ENCODE measurements around the gene UBA1. TPM values are rescaled to one million over a fixed set of nuclear protein-coding genes. Genes with fewer than 3 reads are reported as not detected.

Gene UBA1
- total and polyA plus RNA-seq, 2 of the 13 experiments (the other 11 are each of a cell fraction or from before 2014, with no cell fraction given) = 93.3 to 129 TPM

GRCh38 chrX:47190445-47191269 is 3.0 kb upstream of the UBA1 start (continued):
- TF ChIP-seq TFAP4 (IDR thresholded peaks at IDR 0.05; ENCODE audit: borderline replicate concordance, low read depth) (no peak), ZNF781 (CRISPR knock-in tag; IDR thresholded peaks at IDR 0.05; ENCODE audit: borderline replicate concordance, not compliant biosample characterization) (no peak), SOX13 (IDR thresholded peaks at IDR 0.05) (no peak), SOX13 (CRISPR knock-in tag; conservative IDR thresholded peaks at IDR 0.05 in 1 of 2, IDR thresholded peaks at IDR 0.05 in 1 of 2) (0 out of 4 replicates have a peak, but pooled peaks of 1 of the 2 experiments have one; percentile 14), THAP8 (CRISPR knock-in tag; IDR thresholded peaks at IDR 0.05; ENCODE audit: borderline replicate concordance) (no peak), ZNF264 (CRISPR knock-in tag; IDR thresholded peaks at IDR 0.05) (peak; percentile 23; the same call in 1 of the 2 replicates), U2AF2 (IDR thresholded peaks at IDR 0.05; ENCODE audit: low read depth, low read length) (no peak), THAP9 (CRISPR knock-in tag; IDR thresholded peaks at IDR 0.05; ENCODE audit: borderline replicate concordance) (peak; percentile 80; the same call in 1 of the 2 replicates), HMGXB4 (CRISPR knock-in tag; IDR thresholded peaks at IDR 0.05; ENCODE audit: borderline replicate concordance in 1 of 2, low read depth in 1 of 2) (peak; percentile 59 to 66; a peak in 3 of 4 replicates), YY1 (IDR thresholded peaks at IDR 0.05; ENCODE audit: insufficient read depth, insufficient replicate concordance, low read depth, low read length) (peak; percentile 45), ZNF788 (CRISPR knock-in tag; IDR thresholded peaks at IDR 0.05; ENCODE audit: borderline replicate concordance) (peak; percentile 61; the same call in 1 of the 2 replicates), HINFP (CRISPR knock-in tag; IDR thresholded peaks at IDR 0.05; ENCODE audit: low read depth) (0 out of 2 replicates have a peak, but pooled peaks have one; percentile 32), PCBP1 (IDR thresholded peaks at IDR 0.05; ENCODE audit: borderline replicate concordance, low read depth, low read length) (0 out of 2 replicates have a peak, but pooled peaks have one; percentile 54), ZNF776 (CRISPR knock-in tag; IDR thresholded peaks at IDR 0.05) (no peak), ATF7 (IDR thresholded peaks at IDR 0.05) (peak; percentile 29; the same call in 1 of the 2 replicates), ATF7 (CRISPR knock-in tag; IDR thresholded peaks at IDR 0.05) (no peak), NR2C2 (CRISPR knock-in tag; IDR thresholded peaks at IDR 0.05; ENCODE audit: borderline replicate concordance) (peak; percentile 55), ZMYM4 (CRISPR knock-in tag; IDR thresholded peaks at IDR 0.05) (peak; percentile 46; the same call in 1 of the 2 replicates), ZNF629 (CRISPR knock-in tag; conservative IDR thresholded peaks at IDR 0.05) (peak; percentile 93)
